Fibroblast of peridontal ligament (primary cell): ENCODE measurements around the gene AGRN.
"Not testable (repeated sequence)": the region's sequence is repeated elsewhere in the genome, so short reads cannot be mapped to it uniquely, and the experiment has no call there.

Experiments
- DNase-seq: peaks from one replicate; pipeline ENCODE4 v3.0.0-alpha.2; 2010; ENCODE audit errors: extremely low read depth

Gene AGRN

GRCh38 chr1:1067284-1067859 is 47.5 kb downstream of the AGRN start:
- DNase-seq = no peak

- no peak for DNase-seq
Observed at GRCh38 chr1:1067860-1068516, 48.1 kb downstream of the AGRN start.

GRCh38 chr1:1068517-1069055 is 48.7 kb downstream of the AGRN start:
- no peak for DNase-seq

GRCh38 chr1:1069056-1069710 is 49.3 kb downstream of the AGRN start:
- peak; percentile 5 for DNase-seq

GRCh38 chr1:1069711-1070676 is 50.1 kb downstream of the AGRN start:
- DNase-seq = no peak

GRCh38 chr1:1071486-1072298 is 51.8 kb downstream of the AGRN start:
- DNase-seq = no peak

- no peak for DNase-seq
Observed at GRCh38 chr1:1072299-1072848, 52.5 kb downstream of the AGRN start.

GRCh38 chr1:1072849-1073742 is 53.2 kb downstream of the AGRN start:
- no peak for DNase-seq

GRCh38 chr1:1073743-1074587 is 54.0 kb downstream of the AGRN start, which contains the start of gene RNF223:
RNF223 (minus strand) TSS chr1:1074306; CDS start chr1:1072566, 1,740 bp downstream.
- DNase-seq = no peak

- DNase-seq = no peak
Observed at GRCh38 chr1:1074631-1075147, 54.8 kb downstream of the AGRN start.

- no peak for DNase-seq
Observed at GRCh38 chr1:1075148-1075935, 55.4 kb downstream of the AGRN start.

- not testable (repeated sequence) for DNase-seq
Observed at GRCh38 chr1:1077396-1077795, 57.5 kb downstream of the AGRN start.

- peak; percentile 31 for DNase-seq
Observed at GRCh38 chr1:1079408-1080121, 59.6 kb downstream of the AGRN start.

GRCh38 chr1:1080122-1080757 is 60.3 kb downstream of the AGRN start:
- DNase-seq = peak; percentile 25

- DNase-seq = no peak
Observed at GRCh38 chr1:1080951-1081310, 61.0 kb downstream of the AGRN start.
